CD4-positive, alpha-beta T cell treated with Interleukin-10 for 1 hour (primary cell): ENCODE results near the gene MAPRE2.
A peak's percentile ranks its signal among the peaks of the same experiment; 100 is the strongest.
"Not testable (repeated sequence)": the region's sequence is repeated elsewhere in the genome, so short reads cannot be mapped to it uniquely, and the experiment has no call there.

Source experiments
- DNase-seq: peaks from one replicate; pipeline ENCODE4 v3.0.0-alpha.2; 2020

The MAPRE2 gene

DNA sequence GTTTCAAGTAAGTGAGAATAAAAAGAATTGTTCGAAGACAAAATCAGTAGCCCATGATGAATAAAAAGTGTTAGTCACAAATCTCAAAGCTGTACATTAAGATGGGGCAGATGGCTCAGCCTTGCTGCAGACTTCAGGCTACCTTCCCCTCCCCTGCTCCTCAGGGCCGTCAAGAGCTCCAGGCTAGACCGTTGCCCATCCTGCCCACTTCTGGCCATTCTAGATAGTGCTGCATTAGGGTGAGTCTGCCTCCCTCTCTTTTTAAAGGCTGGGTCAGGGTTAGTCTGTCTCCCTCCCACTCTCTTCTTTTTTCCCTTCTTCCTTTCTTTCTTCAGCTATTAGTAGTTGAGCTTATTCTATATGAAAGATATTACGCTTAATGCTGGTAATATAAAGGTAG lies 86.0 kb downstream of the MAPRE2 start:
- no peak for DNase-seq

- no peak for DNase-seq
These were observed 87.5 kb downstream of the MAPRE2 start for GRCh38 chr18:35128675-35129074.

- no peak for DNase-seq
These were observed 89.0 kb downstream of the MAPRE2 start for GRCh38 chr18:35130236-35130635.

GRCh38 chr18:35131387-35132020 lies 90.3 kb downstream of the MAPRE2 start:
- DNase-seq, result no peak

DNA sequence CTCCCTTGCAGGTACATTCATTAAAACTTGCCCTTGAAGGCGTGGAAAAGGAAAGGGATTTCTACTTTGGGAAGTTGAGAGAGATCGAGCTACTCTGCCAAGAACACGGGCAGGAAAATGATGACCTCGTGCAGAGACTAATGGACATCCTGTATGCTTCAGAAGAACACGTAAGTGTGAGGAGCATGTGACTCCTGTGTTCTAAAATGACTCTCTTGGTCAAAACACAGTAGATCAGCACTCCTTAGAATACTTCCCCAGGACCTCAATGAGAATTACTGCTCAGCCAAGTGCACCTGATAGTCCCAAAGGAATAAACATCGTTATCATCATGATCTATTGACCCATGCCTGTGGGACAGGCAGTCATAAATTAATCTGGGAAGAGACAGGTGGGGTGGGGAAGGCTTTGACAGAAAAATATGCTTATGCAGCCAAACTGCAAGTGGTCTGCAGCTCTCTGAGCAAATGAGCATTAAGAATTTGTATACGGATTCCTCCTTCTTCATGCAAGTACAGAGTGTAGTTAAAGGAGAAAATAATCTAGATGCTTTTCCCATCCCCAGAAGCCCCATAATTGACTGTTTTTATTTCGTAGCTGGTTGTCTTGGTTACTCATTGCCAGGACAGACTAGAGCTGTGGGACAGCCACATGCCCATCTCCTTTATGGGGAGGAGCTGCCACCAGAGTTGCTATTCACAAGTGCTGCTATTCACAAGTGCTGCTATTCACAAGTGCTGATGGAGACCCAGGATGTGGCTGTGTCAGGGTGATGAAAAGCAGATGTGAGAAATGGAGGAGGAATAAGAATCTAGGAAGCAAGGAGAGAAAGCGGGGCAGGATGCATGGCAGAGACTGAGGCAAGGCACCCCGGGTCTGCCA lies 91.0 kb downstream of the MAPRE2 start:
- peak; percentile 9 for DNase-seq

- no peak for DNase-seq
These were observed 93.0 kb downstream of the MAPRE2 start for GRCh38 chr18:35134190-35134730.

DNA sequence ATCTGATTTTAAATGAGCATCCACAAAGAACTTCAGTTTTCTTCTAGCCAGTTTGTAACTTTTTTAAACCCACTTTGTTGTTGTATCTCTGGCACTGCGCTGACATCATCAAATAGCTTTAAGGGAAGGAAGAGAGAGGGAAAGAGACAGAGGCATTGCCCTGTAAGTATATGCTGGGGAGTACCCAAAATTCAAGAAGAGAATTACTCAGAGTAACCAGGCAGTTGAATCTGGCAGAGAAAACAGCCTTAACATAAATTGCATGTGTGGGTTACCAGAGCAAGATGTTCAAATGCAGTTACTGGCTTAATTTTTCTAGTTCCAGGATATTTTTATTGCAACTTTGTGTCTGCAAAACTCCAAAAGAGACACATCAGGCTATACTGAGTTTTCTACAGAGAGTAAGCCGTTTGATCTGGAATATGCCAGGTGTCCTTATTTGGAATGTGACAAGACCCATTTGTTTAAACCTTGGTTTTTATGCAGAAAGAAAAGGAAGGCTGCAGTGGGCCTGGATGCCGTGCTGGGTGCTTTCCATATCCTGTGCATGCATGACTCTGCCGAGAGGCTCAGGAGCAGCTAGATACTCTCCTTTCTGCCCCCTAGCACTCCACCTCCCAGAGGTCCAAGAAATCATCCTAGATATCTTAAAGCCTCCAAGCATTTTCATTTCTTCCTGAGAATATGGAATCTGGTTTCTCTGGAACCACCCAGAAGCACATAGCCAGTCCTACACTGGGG lies 93.7 kb downstream of the MAPRE2 start:
- no peak for DNase-seq

DNA sequence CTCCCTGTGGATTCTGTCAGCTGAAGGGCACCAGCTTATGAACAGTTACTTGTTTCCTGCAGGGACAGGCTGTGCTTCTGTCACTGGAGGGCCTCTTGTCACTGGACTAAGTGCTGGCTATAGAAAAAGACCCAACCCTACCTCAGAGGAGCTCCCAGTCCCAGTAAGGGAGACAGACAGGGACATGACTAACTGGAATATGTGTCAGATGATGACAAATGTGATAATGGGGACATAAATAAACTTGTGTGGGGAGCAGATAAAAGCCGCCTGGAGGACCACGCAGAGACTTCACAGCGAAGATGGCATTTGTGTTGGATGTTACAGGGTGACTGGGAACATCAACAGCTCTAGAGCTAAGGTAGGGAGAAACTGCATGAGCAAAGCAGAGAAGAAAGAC lies 95.0 kb downstream of the MAPRE2 start:
- no peak for DNase-seq

DNA sequence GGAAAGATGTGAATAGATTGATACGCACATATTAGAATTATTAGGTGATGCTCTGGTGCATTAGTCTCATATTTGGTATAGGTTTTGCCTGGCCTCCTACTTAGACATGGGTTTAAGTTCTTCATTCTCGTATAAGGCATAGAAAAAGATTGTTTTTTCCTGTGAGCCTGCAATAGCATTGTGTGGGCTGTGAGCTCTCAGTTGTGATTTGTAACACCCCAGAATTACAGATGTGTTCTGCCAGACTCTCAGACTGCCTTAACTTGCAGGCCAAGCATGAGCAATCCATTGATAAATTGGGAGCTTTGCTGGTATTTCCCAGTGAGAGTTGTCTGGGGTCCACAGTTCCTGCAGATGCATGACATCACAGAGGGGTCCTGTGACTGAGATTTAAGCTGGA lies 95.7 kb downstream of the MAPRE2 start:
- no peak for DNase-seq

DNA sequence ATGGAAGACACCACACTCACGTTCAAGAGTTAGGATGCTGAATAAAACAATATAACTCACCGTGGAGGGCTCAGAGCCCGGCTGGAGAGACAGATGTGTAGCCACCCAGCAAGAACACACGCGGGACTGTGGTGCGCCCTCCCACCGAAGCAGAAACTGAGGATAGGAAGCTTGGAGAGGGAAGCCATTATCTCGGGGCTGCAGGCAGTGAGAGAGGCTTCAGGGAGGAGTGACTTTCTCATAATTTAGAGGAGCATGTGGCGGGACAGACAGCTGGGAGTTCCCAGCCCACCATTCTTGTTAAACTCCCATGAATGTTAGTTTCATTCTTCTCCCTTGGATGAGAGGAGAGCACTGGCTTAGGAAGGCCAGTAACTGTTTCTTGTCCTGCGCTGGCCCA lies 96.4 kb downstream of the MAPRE2 start:
- no peak for DNase-seq

GRCh38 chr18:35138773-35139172 lies 97.6 kb downstream of the MAPRE2 start:
- no peak for DNase-seq

DNA sequence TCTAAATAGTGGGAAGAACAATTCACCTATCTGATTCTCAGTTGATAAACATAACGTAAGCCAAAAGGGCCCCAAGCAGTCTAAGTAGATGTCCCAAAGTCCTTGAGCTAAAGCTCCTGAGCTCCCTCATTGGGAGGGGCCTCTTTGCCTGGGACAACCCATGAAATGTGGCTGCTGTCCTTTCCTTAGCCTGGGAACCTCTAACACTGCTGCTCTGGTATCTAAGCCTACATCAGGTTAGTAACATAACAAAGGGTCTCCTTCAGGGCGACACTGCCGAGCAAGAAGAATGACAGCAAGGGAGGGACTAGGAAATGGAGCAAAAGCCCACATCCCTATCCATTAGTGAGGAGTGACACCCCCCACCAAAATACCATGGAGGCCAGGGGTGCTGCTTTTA lies 98.3 kb downstream of the MAPRE2 start:
- DNase-seq, result no peak

DNA sequence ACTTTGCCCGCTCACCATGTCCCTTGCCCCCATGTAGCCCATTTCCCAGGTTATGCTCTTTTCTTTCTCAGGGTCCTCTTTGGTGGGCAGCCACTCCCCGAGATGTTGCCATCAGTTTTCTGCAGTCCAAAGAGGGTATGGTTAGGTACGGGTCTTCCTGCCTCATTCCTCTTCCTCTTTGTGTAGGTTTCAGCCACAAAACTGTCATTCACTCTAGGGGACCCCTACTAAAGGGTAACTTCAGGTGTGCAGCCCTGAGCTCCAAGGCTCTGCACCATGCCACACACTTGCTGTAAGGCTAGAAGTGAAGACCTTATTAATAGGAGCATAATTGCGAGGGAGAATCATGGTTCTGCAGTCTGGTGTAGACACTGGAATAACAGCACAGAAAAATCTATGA lies 99.9 kb downstream of the MAPRE2 start:
- no peak for DNase-seq

- DNase-seq, result no peak
These were observed 100.5 kb downstream of the MAPRE2 start for GRCh38 chr18:35141567-35142274.

GRCh38 chr18:35142275-35142615 lies 101.0 kb downstream of the MAPRE2 start:
- DNase-seq, result no peak

DNA sequence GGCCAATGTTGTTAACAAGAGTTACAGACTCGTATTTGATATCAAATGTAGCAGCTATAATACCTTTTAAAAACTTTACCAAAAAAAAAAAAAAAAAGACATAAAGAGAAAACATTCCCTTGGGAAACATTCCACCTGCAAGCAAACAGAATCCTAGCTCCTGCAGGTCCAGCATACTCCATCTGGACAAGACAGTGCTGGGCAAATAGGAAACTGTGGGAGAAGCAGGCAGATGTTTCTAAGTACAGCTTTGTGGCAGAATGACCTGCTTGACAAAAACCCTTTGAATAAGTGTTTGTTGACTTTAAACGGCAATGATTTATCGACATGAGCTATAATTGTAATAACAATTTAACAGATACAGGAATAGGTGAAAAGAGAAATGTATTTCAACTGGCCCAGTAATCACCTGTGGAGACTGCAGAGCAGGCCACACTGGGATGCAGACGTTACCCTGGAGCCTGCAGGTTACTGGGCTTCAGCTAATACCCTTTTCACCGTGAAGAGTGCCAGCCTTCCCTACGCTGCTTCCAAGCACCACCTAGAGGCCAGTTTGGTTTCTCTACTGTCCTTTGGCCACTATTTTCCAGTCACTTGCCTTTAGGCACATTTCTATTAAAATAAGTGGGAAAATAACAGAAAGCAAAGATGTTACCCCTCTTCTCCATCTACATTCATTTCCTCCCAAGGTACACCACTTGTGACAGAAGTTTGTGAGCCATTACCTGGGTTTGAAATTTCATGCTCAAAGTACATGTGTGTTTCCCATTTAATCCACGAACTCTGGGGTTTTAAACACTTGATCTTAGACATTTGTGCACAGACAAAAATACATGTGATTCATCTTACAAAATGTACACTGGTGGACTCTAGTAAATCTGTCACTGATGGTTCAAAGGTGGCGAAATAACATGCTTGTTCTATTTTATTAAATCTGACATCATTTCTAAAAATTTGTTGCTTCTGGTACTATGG lies 102.7 kb downstream of the MAPRE2 start:
- peak; percentile 49 for DNase-seq

- no peak for DNase-seq
These were observed 103.5 kb downstream of the MAPRE2 start for GRCh38 chr18:35144698-35145097.

DNA sequence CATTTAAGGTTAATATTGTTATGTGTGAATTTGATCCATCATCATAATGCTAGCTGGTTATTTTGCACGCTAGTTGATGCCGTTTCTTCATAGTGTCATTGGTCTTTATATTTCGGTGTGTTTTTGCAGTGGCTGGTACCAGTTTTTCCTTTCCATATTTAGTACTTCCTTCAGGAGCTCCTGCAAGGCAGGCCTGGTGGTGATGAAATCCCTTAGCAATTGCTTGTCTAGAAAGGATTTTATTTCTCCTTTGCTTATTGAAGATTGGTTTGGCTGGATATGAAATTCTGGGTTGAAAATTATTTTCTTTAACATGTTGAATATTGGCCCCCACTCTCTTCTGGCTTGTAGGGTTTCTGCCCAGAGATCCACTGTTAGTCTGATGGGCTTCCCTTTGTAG lies 109.0 kb downstream of the MAPRE2 start:
- not testable (repeated sequence) for DNase-seq

DNA sequence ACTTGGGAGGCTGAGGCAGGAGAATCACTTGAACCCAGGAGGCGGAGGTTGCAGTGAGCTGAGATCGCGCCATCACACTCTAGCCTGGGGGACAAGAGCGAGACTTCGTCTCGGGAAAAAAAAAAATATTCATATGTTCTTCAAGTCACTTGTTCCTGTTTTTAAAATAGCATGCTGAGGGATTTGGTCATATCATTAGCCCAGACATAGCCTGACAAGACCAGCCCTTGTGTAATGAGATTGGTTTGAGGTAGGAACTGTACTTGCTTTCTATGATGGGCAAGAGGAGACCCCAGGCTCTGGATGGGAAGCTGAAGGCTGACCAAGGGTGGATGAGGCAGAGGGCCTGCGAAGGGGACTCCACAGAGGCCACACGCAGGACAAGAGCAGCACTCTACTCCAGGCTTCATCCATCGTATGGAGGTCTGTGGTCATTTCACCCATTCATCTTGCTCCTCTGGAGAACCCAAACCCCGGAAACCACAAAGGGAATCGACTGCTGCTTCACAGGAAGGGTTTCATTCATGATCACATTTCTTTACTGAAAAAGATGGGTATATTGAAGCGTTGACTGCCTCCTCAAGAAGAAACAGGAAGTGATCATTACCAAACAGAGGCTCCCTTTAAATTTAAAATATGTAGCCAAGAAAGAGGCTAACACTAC lies 112.5 kb downstream of the MAPRE2 start:
- no peak for DNase-seq

- DNase-seq, result peak; percentile 13
These were observed 114.3 kb downstream of the MAPRE2 start for GRCh38 chr18:35155398-35156117.
